NCI-H1092 (cell line): ENCODE data around the gene MRPS17.

Source experiments
- DNase-seq: peaks from one replicate; lab custom pipeline; 2025; lab: John Stamatoyannopoulos, UW

MRPS17 gene

DNA sequence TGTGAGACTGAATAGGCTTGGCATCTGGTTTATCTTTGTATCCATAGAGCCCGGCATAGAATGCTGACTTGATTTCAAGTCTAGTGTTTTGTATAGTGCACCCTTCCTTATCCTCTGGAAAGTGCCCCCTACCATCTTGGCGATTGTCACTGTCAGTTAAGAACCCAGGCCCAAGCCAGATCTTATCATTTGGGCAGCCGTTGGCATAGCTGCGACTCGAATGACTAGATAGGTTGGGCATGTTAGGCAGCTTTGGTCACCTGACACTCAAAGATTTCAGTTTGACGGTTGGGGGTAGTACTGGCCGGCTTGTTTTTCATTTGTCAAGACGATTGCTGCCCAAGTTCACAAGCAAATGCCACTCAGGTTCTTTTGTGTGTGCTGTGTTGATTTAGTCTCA lies 19.3 kb downstream of the MRPS17 start:
- DNase-seq: no peak

GRCh38 chr7:55973747-55974250 lies 22.1 kb downstream of the MRPS17 start:
- no peak for DNase-seq

GRCh38 chr7:55975988-55976633 lies 24.4 kb downstream of the MRPS17 start:
- peak; percentile 37 for DNase-seq

DNA sequence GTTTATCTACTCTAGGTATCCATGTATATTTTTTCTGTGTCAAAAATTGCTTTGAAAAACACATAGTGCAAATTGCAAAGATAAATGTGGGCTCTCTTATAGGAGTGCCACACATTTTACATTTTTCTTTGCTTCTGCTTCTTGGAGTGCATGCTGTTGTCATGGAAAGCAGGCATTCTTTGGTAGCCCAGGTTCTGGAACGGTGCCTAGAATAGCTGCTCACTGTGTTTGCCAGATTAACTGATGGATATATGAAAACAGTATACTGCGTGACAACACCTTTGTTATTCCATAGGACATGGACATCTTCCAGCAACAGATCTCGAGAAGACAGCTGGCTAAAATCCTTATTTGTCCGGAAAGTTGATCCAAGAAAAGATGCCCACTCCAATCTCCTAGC lies 26.2 kb downstream of the MRPS17 start:
- peak; percentile 62 for DNase-seq

DNA sequence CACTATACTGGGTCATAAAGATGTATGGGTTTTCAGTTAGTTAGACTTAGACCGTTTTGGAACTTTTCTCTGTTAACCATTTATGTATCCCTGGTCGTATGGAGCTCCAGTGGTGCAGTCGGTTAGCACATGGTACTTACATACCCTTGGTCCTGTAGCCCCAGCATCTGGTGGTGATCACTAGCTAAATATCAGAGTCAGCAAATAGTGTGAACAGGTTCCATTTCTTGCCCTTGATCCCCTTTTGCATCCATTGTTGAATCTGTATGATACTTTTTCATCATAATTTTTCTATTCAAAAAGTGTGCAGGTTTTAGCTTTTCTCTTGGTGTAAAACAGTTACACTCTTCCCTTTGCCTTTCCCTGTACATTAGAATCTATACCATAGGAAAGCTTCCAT lies 28.6 kb downstream of the MRPS17 start:
- no peak for DNase-seq

- no peak for DNase-seq
Observed at GRCh38 chr7:55983537-55983936, 31.9 kb downstream of the MRPS17 start.

GRCh38 chr7:55992346-55992745 lies 40.7 kb downstream of the MRPS17 start:
- no peak for DNase-seq

- DNase-seq: no peak
Observed at GRCh38 chr7:55996856-55997500, 45.3 kb downstream of the MRPS17 start.

DNA sequence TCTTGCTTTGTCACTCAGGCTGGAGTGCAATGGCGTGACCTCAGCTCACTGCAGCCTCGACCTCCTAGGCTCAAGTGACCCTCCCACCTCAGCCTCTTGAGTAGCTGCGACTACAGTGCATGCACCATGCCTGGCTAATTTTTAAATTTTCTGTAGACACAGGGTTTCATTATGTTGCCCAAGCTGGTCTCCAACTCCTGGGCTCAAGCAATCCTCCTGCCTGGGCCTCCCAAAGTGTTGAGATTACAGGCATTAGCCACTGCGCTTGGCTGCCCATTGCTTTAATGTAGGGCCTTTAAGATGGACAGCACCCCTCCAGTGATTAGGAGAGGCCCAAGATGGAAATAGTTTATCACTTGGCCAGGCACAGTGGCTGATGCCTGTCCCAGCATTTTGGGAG lies 52.1 kb downstream of the MRPS17 start:
- no peak for DNase-seq
